ENCODE results near the gene POU2AF1. TPM values are rescaled to one million over a fixed set of nuclear protein-coding genes. Genes with fewer than 3 reads are reported as not detected.
A peak's percentile ranks its signal among the peaks of the same experiment; 100 is the strongest.

POU2AF1 gene, protein sequence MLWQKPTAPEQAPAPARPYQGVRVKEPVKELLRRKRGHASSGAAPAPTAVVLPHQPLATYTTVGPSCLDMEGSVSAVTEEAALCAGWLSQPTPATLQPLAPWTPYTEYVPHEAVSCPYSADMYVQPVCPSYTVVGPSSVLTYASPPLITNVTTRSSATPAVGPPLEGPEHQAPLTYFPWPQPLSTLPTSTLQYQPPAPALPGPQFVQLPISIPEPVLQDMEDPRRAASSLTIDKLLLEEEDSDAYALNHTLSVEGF
- under 1 TPM; 0.52 to 0.78 TPM for total RNA-seq
- 4.7 TPM for polyA plus RNA-seq (2013, experiment 1 of 2)
- 3.7 TPM for polyA plus RNA-seq (2013, experiment 2 of 2)
- 0.39 to 89.9 (median 2.9) reads per million in 172 experiments for total RNA-seq

GRCh38 chr11:111378861-111379601, at the start of gene POU2AF1:
Gene POU2AF1 (minus strand): TSS chr11:111379275. CDS start chr11:111379177, 98 bp downstream.
- CTCF ChIA-PET = interaction anchor here (2.0 kb wide), 1 partner anchor 67 kb away, joined by 5 read pairs; no protein-coding TSS in a partner anchor
- peak within 1 kb of the TSS; percentile 23 to 53 for H3K27ac ChIP-seq (ENCODE audit: low read depth in 1 of 2, low read length in 2 of 2)

DNA sequence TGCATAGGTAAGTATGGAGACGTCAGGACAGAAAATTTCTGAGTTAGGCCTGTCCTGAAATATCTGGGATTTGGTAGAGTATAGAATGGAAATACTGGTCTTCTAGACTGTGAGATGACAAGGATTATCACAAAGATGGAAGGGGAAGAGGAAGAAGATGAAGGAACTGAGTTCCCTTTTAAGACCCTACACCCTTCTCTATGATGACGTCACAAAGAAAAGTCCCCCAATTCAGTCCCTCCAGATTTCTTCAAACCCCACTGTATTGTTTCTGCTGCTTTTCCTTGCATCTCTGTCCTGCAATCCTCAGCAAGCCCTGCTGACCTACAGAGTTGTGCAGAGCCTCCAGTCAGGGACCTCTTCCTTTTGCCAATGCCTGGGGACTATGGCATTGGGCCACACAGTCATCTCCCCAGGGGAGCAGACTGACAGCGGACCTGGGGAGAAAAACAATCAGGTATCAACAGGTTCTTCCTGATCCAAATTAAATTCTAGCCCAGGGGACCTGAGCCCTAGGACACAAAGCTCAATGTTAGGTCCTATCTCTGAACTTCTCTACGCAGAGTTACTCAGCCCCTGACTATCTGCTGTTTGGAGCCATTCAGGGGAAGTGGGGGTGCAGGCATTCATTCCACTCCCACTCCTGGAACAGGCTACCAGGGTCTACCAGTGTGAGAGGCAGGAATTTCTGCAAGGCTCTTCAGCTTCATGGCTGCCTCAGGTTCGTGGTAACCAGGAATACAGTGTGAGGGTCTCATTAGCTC, 49.2 kb upstream of the POU2AF1 start:
- Histone ChIP-seq H3K27ac (ENCODE audit: low read depth in 1 of 2, low read length in 2 of 2) (no peak overlapping the region), H3K27me3 (ENCODE audit: control insufficient read depth in 1 of 2, insufficient read depth in 2 of 2, low read length in 2 of 2) (no peaks in the 10 kb centered on the region), H3K4me1 (ENCODE audit: insufficient read depth, low read length) (no peaks in the 10 kb centered on the region), H3K9me3 (ENCODE audit: control insufficient read depth in 1 of 2, insufficient read depth in 1 of 2, low read length in 2 of 2) (no peaks in the 10 kb centered on the region), H3K4me3 (ENCODE audit: low read length) (no peak overlapping the region), H3K36me3 (ENCODE audit: insufficient read depth, low read length) (no peaks in the 10 kb centered on the region)
- no peak overlapping the region for H3K27ac Mint-ChIP-seq
- intact Hi-C loops (cut with DNase I, micrococcal nuclease) = no loop called here
- DNase-seq (no peak), ATAC-seq (ENCODE audit: poor library complexity) (no peak)
- no peaks in the 10 kb centered on the region for H3K4me1 Mint-ChIP-seq (ENCODE audit: low read depth)
- no peaks in the 10 kb centered on the region for H3K36me3 Mint-ChIP-seq (ENCODE audit: low read depth)
- H3K27me3 Mint-ChIP-seq = no peaks in the 10 kb centered on the region
- no peak overlapping the region for H3K4me3 Mint-ChIP-seq
- no peak for TF ChIP-seq CTCF (IDR thresholded peaks at IDR 0.05)
- POLR2A ChIA-PET = interaction anchor here (1.0 kb wide), 1 partner anchor 18 kb away, joined by 3 read pairs; no protein-coding TSS in a partner anchor
- H3K9me3 Mint-ChIP-seq = no peaks in the 10 kb centered on the region
- CTCF ChIA-PET = interaction anchor here (1.4 to 2.6 kb wide), 3 partner anchors 11 to 144 kb away, joined by 3 to 10 read pairs (median 10); no protein-coding TSS in a partner anchor

More at GRCh38 chr11:111378861-111379601, at the start of gene POU2AF1:
- H3K4me1 ChIP-seq (ENCODE audit: insufficient read depth, low read length) = peaks cover 20% of the 10 kb centered on the region
- ATAC-seq (ENCODE audit: poor library complexity) (peak; percentile 92), DNase-seq (peak; percentile 46 to 86 (median 66))
- intact Hi-C loops (cut with DNase I, micrococcal nuclease) = no loop called here
- Mint-ChIP-seq H3K27ac (peak within 1 kb of the TSS; percentile 95), H3K36me3 (ENCODE audit: low read depth) (no peaks in the 10 kb centered on the region), H3K4me1 (ENCODE audit: low read depth) (peaks cover 43% of the 10 kb centered on the region), H3K9me3 (no peaks in the 10 kb centered on the region), H3K4me3 (peak within 1 kb of the TSS; percentile 87), H3K27me3 (no peaks in the 10 kb centered on the region)
- no peaks in the 10 kb centered on the region for H3K27me3 ChIP-seq (ENCODE audit: control insufficient read depth in 1 of 2, insufficient read depth in 2 of 2, low read length in 2 of 2)
- TF ChIP-seq CTCF (IDR thresholded peaks at IDR 0.05) = no peak
- POLR2A ChIA-PET = interaction anchor here (0.7 to 1.3 kb wide), 10 partner anchors 9 to 950 kb away, joined by 3 to 7 read pairs (median 3); no protein-coding TSS in a partner anchor
- H3K36me3 ChIP-seq (ENCODE audit: insufficient read depth, low read length) = no peaks in the 10 kb centered on the region
- H3K4me3 ChIP-seq (ENCODE audit: low read length) = peak within 1 kb of the TSS; percentile 50
- no peaks in the 10 kb centered on the region for H3K9me3 ChIP-seq (ENCODE audit: control insufficient read depth in 1 of 2, insufficient read depth in 1 of 2, low read length in 2 of 2)

GRCh38 chr11:111427471-111427912, 48.4 kb upstream of the POU2AF1 start:
- POLR2A ChIA-PET = no interaction called here
- DNase-seq (no peak), ATAC-seq (ENCODE audit: poor library complexity) (no peak)
- no peak overlapping the region for H3K4me3 Mint-ChIP-seq
- no peaks in the 10 kb centered on the region for H3K27me3 Mint-ChIP-seq
- H3K4me3 ChIP-seq (ENCODE audit: low read length) = no peak overlapping the region
- intact Hi-C loops (cut with DNase I, micrococcal nuclease) = no loop called here
- H3K27ac Mint-ChIP-seq = no peak overlapping the region
- CTCF ChIA-PET = no interaction called here
- TF ChIP-seq CTCF (IDR thresholded peaks at IDR 0.05) = no peak
- H3K36me3 ChIP-seq (ENCODE audit: insufficient read depth, low read length) = no peaks in the 10 kb centered on the region
- no peaks in the 10 kb centered on the region for H3K4me1 Mint-ChIP-seq (ENCODE audit: low read depth)
- no peaks in the 10 kb centered on the region for H3K36me3 Mint-ChIP-seq (ENCODE audit: low read depth)
- H3K27me3 ChIP-seq (ENCODE audit: control insufficient read depth in 1 of 2, insufficient read depth in 2 of 2, low read length in 2 of 2) = no peaks in the 10 kb centered on the region
- no peaks in the 10 kb centered on the region for H3K9me3 ChIP-seq (ENCODE audit: control insufficient read depth in 1 of 2, insufficient read depth in 1 of 2, low read length in 2 of 2)
- no peak overlapping the region for H3K27ac ChIP-seq (ENCODE audit: low read depth in 1 of 2, low read length in 2 of 2)
- H3K9me3 Mint-ChIP-seq = no peaks in the 10 kb centered on the region
- H3K4me1 ChIP-seq (ENCODE audit: insufficient read depth, low read length) = no peaks in the 10 kb centered on the region
